Amniotic stem cell (primary cell): ENCODE data around the gene FHIT.
"Not testable (repeated sequence)": the region's sequence is repeated elsewhere in the genome, so short reads cannot be mapped to it uniquely, and the experiment has no call there.

Experiments used
- DNase-seq: peaks from one replicate; lab custom pipeline; 2025; lab: John Stamatoyannopoulos, UW

FHIT gene

GRCh38 chr3:60703956-60704736 lies 547.1 kb downstream of the FHIT start:
- DNase-seq: no peak

- DNase-seq: no peak
These were observed 548.2 kb downstream of the FHIT start for GRCh38 chr3:60703008-60703407.

DNA sequence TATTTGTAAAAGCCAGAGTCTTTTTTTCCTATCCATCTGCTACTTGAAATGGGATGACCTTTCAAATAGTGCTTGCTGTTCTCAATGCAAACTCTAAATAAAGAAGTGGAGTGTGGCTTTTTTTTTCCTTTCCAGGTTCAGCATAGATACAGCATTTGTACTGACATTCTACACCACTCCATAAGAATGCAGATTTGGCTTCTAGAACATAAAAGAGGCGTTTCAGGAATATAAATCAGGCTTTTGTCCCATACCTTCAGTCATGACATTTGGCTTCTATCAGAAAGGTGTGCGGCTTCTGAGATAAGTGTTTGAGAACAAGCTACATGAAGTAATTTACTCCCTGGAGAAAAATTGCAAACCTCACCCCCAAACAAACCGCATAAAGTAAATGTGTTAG lies 553.1 kb downstream of the FHIT start:
- no peak for DNase-seq

GRCh38 chr3:60697132-60697531 lies 554.1 kb downstream of the FHIT start:
- DNase-seq: no peak

- DNase-seq: no peak
These were observed 554.7 kb downstream of the FHIT start for GRCh38 chr3:60696428-60697125.

DNA sequence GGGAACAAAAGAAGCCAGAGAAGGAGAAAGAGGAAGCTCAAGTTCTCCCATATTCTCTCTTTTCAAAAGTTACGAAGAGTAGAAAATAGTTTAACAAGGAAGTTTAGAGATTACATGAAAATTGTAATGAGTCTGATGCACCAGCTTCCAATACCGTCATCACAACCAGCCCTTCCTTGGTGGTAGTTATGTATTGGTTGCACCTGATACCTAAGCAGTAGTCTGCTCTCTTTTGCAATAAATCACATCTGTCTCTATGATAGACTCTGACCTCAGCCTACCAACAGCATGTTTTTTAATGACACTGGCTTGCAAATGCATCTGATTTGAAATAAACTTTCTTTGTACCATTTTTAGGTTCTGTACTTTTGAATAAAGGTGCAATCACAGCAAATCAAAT lies 575.8 kb downstream of the FHIT start:
- no peak for DNase-seq

DNA sequence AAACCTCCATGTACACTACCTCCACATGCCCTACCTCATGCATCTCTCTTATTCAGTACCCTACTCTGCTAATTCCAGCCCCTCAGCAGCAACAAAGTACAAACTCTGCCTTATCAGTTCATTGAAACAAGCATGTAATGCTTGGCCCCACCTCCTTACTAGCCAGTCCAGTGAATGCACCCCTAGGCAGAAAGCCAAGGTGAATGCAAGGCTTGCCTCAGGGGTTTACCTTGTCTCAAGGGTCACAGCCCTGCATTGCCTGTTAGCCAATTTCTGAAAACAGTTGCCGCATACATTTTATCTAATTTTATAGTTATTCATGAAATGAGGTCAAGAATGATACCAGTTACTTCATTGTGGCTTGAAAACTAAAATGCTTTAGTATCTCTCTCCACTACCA lies 576.4 kb downstream of the FHIT start:
- DNase-seq: no peak

DNA sequence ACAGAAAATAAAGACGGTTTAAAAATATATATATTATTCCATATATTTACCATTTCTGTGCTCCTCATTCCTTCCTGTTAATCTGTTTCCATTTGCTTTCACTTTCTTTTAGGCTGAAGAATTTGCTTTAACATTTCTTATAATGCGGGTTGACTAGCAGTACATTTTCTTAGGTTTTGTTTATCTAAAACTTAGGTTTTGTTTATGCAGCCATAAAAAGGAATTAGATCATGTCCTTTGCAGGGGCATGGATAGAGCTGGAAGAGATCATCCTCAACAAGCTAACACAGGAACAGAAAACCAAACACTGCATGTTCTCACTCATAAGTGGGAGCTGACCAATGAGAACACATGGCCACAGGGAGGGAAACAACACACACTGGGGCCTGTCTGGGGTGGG lies 578.1 kb downstream of the FHIT start:
- no peak for DNase-seq

- DNase-seq: not testable (repeated sequence)
These were observed 578.9 kb downstream of the FHIT start for GRCh38 chr3:60672337-60672736.

DNA sequence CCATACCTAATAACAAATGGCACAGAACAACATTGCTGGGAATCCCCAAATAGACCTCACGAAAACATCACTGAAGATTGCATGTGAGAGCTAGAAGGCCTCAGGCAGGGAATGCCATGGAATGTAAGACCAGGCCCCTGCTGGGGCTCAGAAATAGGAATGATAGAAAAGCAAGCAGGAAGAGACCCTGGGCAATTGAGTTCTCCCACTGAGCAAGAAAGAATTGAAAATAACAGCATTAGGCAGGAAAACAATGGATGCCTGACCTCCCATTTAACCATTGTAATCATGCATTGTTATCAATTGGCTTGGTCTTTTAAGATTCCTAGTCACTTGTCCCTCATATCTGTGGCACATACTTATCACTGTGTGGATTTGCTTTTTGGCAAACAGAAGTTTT lies 581.6 kb downstream of the FHIT start:
- DNase-seq: no peak

DNA sequence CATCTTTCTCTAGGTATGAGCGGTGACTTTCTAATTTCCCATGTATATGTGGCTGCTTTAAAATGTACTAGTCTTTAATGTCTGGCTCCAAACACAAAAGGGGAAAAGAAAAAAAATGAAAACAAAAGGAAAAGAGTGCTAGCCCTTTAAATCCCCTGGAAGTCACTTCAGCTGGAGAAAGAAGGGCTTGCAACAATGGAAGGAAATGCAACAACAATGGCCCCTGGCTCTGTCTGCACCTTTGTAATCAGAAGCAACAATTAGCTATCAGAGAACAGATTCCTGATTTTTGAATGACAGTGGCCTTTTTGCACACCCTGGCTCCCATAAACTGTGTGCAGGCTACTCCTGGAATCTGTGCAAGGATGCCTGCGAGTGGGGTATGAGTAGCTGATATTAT lies 591.2 kb downstream of the FHIT start:
- no peak for DNase-seq

- DNase-seq: no peak
These were observed 592.2 kb downstream of the FHIT start for GRCh38 chr3:60659098-60659497.

GRCh38 chr3:60657972-60658371 lies 593.3 kb downstream of the FHIT start:
- DNase-seq: no peak

- no peak for DNase-seq
These were observed 598.4 kb downstream of the FHIT start for GRCh38 chr3:60652829-60653228.

DNA sequence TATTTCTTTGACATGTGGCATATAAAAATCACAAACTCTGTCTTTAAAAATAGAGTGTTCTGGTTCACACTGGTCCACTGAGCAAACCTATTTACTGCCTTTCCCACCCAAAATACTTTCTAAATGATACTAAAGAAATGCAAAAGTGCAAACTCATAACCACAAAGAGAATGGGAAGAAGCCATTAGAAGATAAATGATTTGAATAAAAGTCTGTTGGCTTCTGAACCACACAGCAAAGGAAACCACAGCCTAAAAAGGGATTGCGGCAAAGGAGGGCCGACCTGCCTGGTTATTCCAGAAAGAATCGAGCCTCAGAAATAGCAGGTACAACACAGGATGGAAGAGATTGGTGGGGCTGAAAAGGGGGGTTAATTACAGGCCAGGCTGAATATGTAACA lies 599.5 kb downstream of the FHIT start:
- no peak for DNase-seq

DNA sequence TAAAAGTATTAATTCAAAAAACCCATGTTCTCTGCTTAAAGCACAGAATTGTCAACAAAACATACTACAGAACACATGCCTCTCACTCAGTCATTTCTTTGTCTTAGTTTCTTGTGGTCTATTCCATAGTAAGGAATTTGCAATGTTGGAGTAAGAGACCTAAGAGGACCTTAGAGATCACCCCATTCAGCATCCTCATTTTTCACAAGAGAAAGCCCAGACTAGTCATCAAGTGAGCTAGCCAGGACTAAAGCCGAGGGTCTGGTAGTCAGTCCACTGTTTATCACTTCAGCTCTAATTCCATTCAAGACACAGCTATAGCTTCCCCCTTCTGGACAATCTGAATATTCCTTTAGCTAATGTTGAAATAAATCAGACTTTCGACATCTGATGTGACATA lies 601.1 kb downstream of the FHIT start:
- no peak for DNase-seq

GRCh38 chr3:60645801-60646200 lies 605.5 kb downstream of the FHIT start:
- DNase-seq: no peak

DNA sequence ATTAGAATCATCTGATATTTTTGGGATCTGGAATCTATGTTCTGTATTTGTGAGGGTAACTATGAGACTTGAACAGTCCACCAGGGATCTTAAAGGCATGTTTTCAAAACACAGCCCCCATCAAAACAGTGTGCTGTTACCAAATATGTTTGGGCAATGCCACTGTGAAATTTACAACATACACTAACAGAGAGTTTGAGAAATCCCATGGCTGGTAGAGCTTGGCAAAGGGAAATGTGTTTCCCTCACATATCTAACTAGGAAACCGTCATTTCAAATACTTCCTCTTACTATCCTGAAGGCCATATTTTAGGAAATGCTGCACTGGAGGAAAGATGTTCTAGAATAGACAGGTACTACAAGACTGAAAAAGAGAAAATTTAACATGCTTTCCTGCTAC lies 607.4 kb downstream of the FHIT start:
- no peak for DNase-seq

- no peak for DNase-seq
These were observed 609.9 kb downstream of the FHIT start for GRCh38 chr3:60641354-60641753.

DNA sequence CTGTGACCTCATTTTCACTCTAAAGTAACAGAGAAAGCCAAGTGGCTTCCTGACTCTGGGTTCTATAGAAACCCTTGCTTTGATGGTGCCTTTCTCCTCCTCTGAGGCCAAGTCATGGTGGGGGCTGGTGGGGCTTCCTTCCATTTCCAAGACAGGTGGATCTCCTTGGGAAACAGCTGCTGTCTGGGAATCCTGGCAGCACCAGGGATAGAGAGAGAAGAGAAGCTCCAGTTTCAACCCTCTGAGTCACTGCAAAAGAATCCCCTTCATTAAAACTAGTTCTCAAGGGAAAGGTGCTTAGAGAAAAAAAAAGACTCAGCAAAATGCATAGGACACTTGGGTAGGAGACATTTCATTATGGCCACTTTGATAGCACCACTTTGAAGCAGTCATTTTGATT lies 614.4 kb downstream of the FHIT start:
- DNase-seq: no peak

GRCh38 chr3:60633644-60634043 lies 617.6 kb downstream of the FHIT start:
- DNase-seq: no peak

DNA sequence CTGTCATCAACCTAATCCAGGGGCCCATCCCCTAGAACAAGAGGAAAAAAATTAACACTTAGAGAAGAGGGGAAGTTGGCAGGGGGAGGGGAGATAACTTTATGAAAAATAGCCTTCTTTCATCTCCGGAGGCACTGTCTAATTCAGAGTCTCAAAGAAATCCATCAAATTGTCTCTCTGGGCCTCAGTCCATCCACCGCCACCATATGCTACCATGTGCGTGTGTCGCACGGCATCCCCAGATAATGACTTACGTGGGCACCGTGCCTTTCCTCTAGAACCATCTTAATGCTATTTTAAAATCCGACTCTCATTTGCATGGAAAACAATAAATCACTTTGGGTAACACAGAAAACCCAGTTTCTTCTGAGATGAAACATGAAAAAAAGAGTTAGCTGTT lies 619.7 kb downstream of the FHIT start:
- DNase-seq: no peak

- no peak for DNase-seq
These were observed 620.3 kb downstream of the FHIT start for GRCh38 chr3:60630953-60631352.

DNA sequence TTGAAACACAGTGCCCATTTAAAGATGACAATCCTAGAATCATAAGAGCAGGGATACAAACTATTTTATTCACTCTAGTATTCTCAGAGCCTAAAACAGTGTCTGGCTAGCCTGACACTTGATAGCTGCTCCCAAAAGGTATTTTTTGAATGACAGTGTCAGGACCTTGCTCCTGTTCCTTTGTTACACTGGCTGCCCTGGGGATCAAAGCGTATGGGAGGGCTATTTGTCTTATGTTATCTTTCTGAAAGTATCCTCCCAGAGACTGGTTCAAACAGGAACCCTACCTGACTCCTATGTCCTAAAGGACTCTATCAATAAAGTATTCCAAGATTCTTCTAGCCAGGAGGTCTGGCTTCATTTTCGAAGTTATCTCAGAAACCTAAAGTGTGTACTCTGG lies 621.4 kb downstream of the FHIT start:
- DNase-seq: no peak
